GM19463 (cell line): ENCODE data around the gene INO80E.

Experiments
- ATAC-seq: cut with Tn5 transposase; IDR thresholded peaks from one replicate; pipeline ENCODE4 v1.9.1; 2021; ENCODE audit warnings: mild to moderate bottlenecking, moderate library complexity; ENCODE audit not compliant: unreplicated experiment

The INO80E gene

DNA sequence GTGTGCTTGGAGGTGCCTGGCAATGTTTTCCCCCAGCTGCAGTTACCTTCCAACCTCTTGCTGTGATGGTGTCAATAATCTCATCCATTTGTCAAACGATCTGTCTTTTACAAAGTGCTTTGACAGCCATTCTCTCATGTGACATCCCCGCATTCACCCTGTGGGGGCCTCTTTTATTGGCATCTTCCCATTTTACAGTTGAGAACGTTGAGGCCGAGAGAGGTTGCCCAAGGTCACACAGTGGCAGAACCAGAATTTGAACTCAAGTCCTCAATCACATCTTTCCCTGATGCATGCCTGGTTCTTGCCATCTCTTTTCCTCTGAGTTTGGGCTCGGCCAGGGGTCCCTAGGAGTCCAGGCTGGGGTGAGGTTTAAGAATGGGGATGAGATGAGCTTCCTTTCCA lies 20.9 kb upstream of the INO80E start:
- no peak for ATAC-seq

- no peak for ATAC-seq
These were observed 20.1 kb upstream of the INO80E start for GRCh38 chr16:29975811-29976511.

DNA sequence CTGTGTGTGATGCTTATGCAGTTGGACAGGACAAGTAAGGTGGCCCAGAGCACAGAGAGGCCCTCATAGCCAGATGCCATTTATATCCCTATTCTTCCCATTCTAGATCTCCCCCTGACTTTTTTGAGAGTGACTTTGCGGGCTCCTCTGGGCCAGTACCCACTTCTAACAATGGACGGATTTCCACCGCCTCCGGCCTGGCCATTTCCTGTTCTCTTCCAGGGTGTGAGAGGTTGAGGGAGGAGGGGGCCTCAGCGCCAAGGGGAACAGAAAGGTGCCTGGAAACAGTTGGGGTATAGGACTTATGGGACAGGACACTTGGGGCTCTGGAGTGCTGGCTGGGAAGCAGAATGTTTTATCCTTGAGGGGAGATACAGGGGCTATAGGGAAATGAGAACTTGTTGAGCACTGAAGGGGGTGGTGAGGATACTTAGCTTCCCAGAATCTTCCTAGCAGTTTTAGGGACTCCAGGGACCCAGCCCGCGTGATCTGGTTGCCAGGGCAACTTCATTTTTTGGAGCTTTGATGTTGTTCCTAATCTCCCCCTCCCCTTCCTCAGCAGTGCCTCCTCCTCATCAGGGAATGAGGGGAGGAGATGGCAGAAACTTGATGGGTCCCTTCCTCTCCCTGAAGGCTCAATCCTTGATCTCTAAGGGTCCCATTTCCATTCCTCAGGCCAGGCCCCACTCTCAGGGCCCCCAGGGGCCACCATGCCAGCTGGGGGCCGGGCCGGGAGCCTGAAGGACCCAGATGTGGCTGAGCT lies 18.8 kb upstream of the INO80E start:
- no peak for ATAC-seq

GRCh38 chr16:29978081-29978480 lies 18.0 kb upstream of the INO80E start:
- ATAC-seq = no peak

DNA sequence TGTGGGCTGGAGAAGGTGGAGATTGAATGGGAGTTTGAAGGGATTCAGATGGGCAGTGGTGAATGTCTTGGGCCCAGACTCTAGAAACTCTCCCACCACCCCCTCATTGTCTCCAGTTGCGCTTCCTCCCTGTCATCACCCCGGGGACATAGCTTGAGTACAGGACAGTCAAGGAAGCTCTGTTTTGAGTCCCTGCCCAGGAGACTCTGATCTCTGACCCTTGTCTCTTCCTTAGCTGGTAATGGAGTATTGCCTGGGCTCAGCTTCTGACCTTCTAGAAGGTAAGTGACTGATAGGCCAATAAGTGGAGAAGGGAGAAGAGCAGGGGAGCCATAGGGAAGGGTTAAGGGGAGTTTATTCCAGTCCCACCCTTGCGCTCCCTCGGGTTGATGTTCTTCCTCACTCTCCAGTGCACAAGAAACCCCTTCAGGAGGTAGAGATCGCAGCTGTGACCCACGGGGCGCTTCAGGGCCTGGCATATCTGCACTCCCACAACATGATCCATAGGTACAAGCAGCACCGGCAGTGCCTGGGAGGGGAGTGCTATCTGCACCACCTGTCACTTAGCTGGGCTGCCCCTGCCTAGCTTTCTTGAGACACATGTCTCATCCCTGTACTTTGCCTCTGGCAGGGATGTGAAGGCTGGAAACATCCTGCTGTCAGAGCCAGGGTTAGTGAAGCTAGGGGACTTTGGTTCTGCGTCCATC lies 17.3 kb upstream of the INO80E start:
- ATAC-seq = no peak

GRCh38 chr16:29982560-29983419 lies 13.3 kb upstream of the INO80E start:
- no peak for ATAC-seq

DNA sequence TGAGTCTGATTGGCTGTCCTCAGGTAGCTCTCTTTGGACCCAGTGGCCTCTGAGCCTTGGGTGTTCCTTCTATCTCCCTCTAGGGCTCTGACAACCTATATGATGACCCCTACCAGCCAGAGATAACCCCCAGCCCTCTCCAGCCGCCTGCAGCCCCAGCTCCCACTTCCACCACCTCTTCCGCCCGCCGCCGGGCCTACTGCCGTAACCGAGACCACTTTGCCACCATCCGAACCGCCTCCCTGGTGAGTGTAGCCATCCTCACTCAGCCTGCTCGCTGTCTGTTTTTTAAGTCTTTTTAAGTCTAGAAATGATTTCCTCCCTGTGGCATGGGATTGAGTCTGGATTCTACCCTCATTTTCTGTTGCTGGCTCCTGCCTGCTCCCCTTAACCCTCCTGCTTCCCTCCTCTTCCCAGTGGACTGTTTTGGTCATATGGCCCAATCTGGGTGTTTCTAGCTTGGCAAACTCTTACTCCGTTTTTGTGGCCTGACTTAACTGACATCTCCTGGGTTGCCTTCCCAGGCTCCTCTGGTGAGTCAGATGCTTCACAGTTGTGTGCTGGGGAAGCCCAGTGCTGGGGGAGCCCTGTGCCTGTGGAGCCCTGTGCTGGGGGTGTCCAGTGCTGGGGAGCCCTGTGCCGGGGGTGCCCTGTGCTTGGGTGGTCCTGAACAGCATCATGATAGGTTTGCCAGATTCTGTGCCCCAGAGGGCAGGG lies 12.5 kb upstream of the INO80E start:
- ATAC-seq = no peak

DNA sequence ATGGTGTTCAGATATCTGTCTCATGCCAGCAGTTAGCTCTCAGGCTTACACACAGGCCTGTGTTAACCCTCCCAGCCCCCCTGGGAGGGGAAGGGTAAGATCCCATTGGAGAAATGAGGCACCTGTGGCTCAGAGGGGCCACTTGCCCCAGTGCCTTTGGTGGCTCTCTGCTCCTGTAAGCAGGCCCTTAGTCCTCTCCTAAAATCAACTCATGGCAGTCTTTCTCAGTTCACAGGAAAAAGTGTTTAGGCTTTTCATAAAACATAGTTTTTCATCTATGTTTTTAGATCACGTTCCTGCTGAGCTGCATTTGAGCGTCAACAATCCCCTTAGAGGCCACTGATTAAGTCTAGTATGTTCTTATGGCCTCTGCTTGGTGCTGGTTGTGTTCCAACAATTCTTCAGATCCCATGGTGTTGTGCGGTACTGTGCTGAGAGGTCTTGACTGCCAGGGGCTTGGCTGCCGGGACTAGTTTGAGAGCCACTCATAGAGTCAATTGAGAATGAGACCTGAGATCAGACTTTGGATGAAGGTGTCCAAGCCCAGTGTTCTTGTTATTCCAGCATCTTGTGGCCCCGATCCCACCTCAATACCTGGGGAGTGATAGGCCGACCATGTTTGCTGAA lies 11.8 kb upstream of the INO80E start:
- ATAC-seq = no peak

DNA sequence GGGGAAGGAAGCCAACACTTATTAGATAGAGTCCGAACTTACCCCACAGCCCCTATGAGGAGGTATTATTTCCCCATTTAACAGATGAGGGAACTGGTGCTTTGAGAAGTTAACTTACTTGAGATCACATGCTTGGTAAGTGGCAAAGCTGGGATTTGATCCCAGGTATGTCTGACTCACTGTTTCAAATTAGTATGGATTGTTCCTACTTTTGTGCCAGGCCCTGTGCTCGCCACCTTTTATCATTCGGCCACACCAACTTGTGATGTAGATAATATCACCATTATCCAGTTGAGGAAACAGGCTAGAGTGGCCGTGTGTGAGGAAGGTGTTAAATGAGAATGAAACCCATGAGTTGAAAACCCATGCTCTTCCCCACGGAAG lies 11.3 kb upstream of the INO80E start:
- ATAC-seq = no peak

DNA sequence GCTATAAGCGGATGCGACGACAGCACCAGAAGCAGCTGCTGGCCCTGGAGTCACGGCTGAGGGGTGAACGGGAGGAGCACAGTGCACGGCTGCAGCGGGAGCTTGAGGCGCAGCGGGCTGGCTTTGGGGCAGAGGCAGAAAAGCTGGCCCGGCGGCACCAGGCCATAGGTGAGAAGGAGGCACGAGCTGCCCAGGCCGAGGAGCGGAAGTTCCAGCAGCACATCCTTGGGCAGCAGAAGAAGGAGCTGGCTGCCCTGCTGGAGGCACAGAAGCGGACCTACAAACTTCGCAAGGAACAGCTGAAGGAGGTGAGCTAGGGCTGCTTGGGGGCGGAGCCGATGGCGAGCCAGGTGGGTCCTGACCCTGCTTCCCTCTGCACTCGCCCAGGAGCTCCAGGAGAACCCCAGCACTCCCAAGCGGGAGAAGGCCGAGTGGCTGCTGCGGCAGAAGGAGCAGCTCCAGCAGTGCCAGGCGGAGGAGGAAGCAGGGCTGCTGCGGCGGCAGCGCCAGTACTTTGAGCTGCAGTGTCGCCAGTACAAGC lies 10.7 kb upstream of the INO80E start:
- no peak for ATAC-seq

DNA sequence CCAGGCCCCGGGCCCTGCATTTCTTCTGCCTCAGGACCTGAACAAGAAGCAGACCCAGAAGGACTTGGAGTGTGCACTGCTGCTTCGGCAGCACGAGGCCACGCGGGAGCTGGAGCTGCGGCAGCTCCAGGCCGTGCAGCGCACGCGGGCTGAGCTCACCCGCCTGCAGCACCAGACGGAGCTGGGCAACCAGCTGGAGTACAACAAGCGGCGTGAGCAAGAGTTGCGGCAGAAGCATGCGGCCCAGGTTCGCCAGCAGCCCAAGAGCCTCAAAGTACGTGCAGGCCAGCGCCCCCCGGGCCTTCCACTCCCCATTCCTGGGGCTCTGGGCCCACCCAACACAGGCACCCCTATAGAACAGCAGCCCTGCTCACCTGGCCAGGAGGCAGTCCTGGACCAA lies 9.8 kb upstream of the INO80E start:
- ATAC-seq = no peak

DNA sequence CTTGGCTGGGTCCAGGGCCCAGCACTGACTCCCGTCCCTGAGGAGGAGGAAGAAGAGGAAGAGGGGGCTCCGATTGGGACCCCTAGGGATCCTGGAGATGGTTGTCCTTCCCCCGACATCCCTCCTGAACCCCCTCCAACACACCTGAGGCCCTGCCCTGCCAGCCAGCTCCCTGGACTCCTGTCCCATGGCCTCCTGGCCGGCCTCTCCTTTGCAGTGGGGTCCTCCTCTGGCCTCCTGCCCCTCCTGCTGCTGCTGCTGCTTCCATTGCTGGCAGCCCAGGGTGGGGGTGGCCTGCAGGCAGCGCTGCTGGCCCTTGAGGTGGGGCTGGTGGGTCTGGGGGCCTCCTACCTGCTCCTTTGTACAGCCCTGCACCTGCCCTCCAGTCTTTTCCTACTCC lies 9.1 kb upstream of the INO80E start:
- ATAC-seq = no peak

GRCh38 chr16:29987371-29988085 lies 8.5 kb upstream of the INO80E start:
- ATAC-seq = no peak

DNA sequence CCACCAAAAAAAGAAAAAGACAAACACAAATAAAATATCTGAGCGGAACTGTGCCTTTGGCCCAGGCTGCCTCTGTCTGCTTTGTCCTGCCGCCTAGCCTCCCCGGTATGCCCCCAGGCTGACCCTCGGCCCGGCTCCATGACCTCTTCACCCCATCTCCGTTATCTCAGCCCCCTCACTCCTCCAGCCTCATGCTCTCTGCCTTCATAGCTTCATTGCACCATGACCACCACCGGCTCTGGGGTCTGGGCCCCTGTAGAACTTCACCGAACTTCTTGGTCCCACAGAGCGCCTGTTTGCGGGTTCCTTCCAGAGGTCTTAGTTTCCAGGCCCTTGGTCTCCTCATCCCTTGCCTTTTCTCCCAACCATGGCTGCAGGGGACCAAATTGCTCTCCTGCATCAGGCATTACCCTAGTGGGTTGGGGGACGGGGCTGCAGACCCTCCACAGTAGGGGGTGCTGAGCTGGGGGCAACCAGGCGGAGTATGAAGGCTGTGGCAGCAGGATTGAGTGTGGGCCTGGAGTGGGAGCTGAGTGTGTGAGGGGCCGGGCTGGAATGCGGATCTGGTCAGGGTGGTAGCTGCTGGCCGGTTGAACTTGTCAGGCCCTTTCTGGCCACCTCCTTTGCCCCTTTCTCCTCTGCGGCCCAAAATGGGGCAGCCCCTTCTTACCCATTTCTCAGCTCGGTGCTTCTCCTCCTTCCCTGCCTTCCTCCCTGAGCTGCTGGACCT lies 7.5 kb upstream of the INO80E start:
- ATAC-seq = no peak

GRCh38 chr16:29989111-29989858 lies 6.8 kb upstream of the INO80E start:
- no peak for ATAC-seq

GRCh38 chr16:29990034-29990433 lies 6.0 kb upstream of the INO80E start:
- ATAC-seq = no peak

GRCh38 chr16:29990883-29991570 lies 5.0 kb upstream of the INO80E start:
- no peak for ATAC-seq
